Fibroblast of peridontal ligament (primary cell): Measurements from ENCODE around the gene PSAP.
"Not testable (repeated sequence)": the region's sequence is repeated elsewhere in the genome, so short reads cannot be mapped to it uniquely, and the experiment has no call there.

ENCODE experiments used
- DNase-seq: peaks from one replicate; pipeline ENCODE4 v3.0.0-alpha.2; 2010; ENCODE audit errors: extremely low read depth

PSAP gene

GRCh38 chr10:71874680-71875354 is 23.8 kb upstream of the PSAP start:
- DNase-seq = not testable (repeated sequence)

DNA sequence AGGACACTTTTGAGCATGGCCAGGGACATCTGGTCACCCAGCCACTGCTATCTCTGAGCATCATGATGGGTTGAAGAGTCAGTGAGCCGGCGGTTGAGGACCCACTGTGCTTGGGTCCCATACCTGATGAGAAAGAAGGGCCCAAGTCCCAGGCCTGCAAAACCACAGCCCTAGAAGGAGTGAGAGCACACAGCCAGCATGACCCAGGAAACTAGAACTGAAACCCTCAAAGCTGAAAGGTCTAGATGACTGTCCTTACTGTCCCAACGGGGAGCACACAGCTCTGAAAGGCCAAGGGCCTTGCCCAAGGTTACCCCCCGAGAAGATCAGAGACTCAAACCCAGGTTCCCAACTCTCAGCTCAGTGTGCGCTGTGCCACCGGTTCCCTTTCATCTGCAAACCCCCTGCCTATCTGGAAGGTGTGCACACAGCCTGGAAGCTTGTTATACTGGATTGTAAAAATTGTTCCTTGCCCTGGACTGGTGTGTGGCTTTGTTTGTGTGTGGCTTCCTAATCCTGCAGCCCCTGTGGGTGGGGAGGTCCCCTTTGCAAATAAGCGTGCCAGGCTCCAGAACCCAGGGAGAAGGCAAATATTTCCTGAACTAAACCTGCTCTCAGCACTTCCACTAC is 22.6 kb upstream of the PSAP start:
- no peak for DNase-seq

DNA sequence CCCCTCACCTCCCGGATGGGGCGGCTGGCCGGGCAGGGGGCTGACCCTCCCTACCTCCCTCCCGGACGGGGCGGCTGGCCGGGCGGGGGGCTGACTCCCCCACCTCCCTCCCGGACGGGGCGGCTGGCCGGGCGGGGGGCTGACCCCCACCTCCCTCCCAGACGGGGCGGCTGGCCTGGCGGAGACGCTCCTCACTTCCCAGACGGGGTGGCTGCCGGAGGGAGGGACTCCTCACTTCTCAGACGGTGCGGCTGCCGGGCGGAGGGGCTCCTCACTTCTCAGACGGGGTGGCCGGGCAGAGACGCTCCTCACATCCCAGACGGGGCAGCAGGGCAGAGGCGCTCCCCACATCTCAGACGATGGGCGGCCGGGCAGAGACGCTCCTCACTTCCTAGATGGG is 18.6 kb upstream of the PSAP start:
- DNase-seq = not testable (repeated sequence)

DNA sequence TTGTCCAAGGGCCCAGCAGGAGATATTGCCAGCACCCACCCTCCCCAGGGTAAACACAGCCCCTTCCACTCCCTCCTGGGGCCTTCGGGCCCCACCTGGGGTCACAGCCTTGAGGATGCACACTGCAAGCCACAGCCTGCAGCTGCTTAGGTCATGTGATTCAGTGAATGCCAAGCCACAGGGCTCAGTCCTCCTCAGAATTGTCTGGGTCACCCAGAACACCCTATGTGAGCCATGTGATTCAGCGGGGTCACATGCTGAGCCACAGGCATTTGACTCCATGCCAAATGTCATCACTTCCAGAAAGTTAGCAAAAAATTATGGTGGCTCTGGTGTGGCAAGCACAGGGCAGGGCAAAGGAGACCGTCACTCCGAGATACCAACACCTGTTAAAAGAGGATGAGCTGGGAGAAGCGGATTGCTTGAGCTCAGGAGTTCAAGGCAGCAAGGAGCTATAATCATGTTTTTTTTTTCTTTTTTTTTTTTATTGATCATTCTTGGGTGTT is 17.2 kb upstream of the PSAP start:
- peak; percentile 76 for DNase-seq

DNA sequence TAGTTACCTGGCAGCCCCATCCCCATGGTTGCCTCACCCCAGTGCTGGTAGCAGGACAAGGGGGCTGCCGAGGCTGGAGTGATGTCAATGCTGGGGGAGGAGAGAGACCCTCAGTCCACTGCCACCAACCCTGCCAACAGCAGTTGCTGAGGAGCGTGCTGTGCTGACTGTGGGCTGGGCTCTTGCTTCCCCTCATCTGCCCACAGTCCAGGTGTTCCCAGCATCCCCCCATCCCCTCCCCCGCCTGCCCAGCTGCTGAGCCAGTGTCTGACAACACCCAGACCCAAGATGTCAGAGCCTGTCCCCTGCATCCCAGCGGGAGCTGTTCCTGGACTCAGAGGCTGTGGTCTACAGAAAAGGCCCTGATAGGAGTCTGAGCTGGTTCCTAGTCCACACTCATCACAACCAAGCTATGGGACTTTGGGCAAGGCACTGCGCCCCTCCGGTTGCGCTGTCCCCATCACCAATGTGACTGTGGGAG is 14.6 kb upstream of the PSAP start:
- no peak for DNase-seq

DNA sequence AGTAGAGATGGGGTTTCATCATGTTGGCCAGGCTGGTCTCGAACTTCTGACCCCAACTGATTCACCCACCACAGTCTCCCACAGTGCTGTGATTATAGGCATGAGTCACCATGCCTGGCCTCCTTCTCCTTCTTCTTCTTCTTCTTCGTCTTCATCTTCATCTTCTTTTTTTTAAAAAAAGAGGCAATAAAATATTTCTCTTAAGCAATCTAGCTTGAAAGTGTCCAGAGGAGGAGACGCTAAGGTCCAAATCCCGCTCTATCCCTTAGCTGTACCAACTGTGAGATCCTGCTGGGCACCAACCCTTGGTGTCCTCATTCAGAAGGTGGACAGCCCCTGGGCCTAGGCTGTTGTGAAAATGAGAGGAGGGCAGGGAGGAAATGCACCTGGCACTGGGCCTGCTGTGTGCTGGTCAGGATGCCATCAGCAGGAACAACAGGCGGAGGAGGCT is 13.9 kb upstream of the PSAP start:
- DNase-seq = peak; percentile 75

DNA sequence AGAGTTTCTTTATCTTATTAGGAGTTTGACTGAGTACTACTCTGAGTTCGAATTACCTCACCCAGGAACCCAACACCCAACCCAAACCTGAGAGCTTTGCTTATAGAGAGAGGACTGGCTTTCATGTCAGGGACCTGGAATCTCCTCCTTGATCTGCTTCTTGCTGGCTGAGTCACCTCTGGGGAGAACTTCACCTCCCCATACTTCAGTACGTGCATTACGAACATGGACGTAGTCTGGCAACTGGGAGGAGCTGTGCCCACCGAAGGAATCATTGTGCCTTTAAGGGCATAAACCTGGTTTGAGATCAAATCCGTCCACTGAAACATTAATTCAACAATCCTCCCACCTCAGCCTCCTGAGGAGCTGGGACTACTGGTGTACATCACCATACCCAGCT is 12.2 kb upstream of the PSAP start:
- no peak for DNase-seq

DNA sequence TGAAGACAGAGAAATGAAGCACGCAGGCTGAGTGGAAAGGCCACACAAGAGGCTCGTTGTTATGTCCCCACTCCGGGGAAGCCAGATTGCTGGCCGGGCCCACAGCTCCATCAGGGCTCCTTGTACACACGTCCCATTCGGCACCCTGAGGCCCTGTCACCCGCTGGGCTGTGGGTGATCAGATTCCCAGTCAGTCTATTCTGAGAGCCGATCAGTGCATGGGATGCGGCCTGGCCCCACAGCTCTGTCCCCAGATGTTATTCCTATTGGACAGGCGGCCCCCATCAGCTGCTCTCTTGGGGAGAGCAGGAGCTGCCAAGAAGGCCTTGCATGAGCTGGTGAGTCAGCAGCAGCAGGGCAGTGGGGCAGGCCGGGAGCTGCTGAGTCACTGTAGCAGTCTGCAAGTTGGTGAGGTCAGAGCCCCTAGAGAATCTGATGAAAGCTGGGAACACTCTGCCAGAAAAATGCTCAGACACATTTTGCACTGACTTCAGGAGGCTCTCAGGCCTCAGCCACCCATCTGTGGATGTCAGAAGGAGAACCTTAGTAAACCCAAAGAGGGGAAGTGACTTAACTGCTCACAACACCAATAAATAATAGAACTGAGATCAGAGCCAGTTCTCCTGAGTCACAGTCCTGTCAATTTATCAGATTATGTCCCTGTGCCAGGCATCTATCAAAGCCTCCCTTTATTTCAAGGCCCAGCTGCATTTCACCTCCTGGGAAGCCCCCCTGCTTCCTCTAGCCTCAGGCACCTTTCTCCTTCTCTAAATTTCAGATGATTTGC is 9.4 kb upstream of the PSAP start:
- DNase-seq = peak; percentile 100

- DNase-seq = no peak
These were observed 7.2 kb upstream of the PSAP start for GRCh38 chr10:71857934-71858890.

DNA sequence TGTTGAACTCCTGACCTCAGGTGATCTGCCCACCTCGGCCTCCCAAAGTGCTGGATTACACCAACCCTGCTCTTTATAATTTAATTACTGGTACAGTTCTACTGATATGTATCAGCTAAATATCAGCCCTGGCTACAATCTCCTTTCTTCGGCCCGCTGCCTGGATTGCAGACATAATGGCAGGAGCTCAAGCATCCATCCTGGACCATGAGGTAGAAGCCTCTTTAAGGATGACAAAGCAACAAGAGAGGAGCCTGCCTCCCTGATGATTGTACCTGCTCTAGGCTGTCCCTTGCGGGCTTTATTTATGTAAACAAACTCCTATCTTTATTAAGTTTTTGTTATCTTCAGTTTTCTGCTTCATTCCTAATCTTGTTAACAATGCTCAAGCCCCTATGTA is 5.6 kb upstream of the PSAP start:
- no peak for DNase-seq

DNA sequence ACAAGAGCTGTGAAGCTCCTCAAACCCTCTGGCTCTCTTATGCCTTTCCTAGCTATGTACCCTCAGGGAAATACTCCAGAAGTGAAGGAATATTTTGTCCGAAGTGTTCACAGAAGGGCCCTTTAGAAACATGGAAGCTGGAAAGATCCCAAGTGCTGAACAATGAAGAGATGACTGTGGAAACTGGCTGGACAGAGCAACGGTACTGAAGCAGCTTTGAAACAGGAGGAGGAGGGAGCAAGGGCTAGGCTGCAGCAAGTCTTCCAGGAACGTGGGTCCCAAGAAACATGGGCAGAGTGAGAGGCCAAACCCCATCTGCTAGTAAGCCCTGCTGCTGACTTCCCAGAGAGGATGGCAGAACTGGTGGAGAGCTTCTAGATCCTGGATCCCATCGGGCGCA is 3.0 kb upstream of the PSAP start:
- DNase-seq = peak; percentile 75

DNA sequence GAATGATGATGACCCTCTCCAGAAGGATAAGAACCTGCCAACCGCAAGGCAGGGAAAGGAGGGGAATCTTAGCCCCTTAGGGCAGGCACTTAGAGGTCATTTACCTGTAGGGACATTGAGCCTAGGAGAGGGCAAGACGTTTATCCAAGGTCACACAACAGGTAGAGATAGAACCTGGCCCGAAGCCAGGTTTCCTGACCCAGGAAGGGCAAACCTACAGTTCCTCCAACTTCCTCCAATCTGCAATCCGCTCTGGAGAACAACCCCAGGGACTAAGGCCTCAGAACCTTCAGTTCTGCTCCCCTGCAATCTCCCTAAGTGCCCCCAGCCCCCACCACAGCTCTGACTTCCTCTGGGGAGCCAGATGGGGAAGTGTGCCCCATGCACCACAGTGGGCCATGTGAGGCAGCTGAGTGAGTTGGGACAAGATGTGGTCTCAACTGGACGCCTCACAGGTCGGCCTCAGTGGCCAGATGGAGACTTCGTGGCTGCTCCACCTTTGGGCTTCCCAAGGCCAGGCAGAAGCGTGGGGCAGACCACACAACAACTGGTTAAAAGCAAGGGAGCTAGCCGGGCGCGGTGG is 1.4 kb upstream of the PSAP start:
- DNase-seq = no peak

GRCh38 chr10:71851465-71852095 is 529 bp upstream of the PSAP start:
- not testable (repeated sequence) for DNase-seq

- no peak for DNase-seq
These were observed 869 bp downstream of the PSAP start for GRCh38 chr10:71850021-71850742.

- DNase-seq = no peak
These were observed 1.6 kb downstream of the PSAP start for GRCh38 chr10:71849461-71849908.

DNA sequence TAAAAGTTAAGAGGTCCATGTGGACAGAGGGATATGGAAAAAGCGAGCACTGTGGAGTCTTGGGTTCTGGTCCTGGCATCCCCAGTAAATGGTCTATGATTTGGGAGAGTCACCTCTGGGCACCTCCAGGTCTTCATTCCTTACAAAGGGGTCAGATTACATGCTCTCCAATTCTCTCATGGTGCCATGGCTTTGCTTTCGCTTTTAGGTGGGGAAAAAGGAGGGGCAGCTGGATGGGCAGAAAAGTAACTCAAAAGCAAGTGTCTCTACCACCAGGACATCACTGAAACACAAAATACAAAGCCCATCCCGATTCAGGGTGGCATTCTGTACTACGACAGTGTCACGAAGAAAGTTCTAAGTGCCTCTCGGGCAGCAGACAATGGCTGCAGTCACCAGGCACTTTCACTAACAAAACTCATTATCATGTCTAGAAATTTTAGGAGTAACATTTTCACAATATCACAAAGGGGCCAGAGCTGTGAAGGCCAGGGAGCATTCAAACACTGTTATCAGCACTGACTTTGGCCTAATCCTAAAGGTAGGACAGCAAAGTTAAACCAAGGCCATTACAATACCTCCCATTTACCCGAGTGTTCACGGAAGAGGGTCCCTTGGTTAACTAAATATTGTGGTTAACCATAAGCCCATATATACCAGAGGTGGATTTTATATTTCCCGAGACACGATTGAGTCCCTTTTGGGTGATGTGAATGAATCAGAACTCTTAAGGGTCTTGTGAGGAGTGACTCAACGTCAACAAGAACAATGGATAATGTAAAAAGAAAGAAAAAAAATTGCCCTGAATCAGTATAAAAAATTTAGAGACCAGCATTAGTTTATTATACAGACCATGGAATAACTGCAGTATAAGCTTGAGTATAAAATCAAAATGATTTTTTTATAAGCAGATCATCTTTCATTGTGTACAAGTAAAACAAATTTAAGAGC is 2.5 kb downstream of the PSAP start:
- no peak for DNase-seq

- DNase-seq = no peak
These were observed 3.6 kb downstream of the PSAP start for GRCh38 chr10:71847418-71847817.

DNA sequence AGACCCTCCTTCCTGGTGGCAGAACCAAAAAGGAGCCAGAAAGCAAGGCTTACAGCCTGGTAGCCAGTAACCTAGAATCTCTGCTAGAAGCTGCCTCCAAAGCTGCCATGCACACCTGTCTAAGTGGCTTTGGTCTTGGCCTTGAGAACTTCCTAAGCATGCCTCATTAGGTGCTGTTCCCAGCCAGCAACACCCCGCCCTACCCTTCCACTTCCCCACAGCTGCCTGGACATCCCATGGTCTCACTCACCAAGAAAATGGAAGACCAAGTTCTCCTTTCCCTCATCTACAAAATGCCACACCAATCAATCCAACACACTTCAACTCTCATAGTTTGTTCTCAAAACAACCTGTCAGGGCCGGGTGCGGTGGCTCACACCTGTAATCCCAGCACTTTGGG is 4.2 kb downstream of the PSAP start:
- DNase-seq = no peak
